Hepatocyte (in vitro differentiated cells): ENCODE results near the gene MAPRE3. TPM values are rescaled to one million over a fixed set of nuclear protein-coding genes. Genes with fewer than 3 reads are reported as not detected.

Experiments used
- DNase-seq: peaks from one replicate; pipeline ENCODE4 v3.0.0-alpha.2; 2016; ENCODE audit warnings: low spot score
- H2AFZ ChIP-seq: fragments of 200-600 bp; sonication (generic); 2 replicates; pipeline ENCODE4 v1.6.0; 2016; ENCODE audit warnings: antibody characterized with exemption, mild to moderate bottlenecking
- H3K27ac ChIP-seq: fragments of 200-600 bp; sonication (generic); 2 replicates; pipeline ENCODE4 v1.5.1; 2016; ENCODE audit warnings: mild to moderate bottlenecking
- H3K27me3 ChIP-seq: fragments of 200-600 bp; sonication (generic); 2 replicates; pipeline ENCODE4 v1.6.1; 2016
- H3K36me3 ChIP-seq: fragments of 200-600 bp; sonication (generic); replicated peaks from 2 replicates; pipeline ENCODE4 v1.5.1; 2016; ENCODE audit warnings: low read depth; ENCODE audit not compliant: insufficient read depth
- H3K4me1 ChIP-seq: fragments of 200-600 bp; sonication (generic); 2 replicates; pipeline ENCODE4 v1.5.1; 2016; ENCODE audit warnings: mild to moderate bottlenecking, moderate library complexity; ENCODE audit not compliant: insufficient read depth
- H3K4me2 ChIP-seq: fragments of 200-600 bp; sonication (generic); 2 replicates; pipeline ENCODE4 v1.6.0; 2016
- H3K4me3 ChIP-seq: fragments of 200-600 bp; sonication (generic); 2 replicates; pipeline ENCODE4 v1.5.1; 2016; ENCODE audit warnings: mild to moderate bottlenecking
- H3K79me2 ChIP-seq: fragments of 200-600 bp; sonication (generic); 2 replicates; pipeline ENCODE4 v1.6.0; 2017; ENCODE audit warnings: mild to moderate bottlenecking
- H3K9me2 ChIP-seq: fragments of 200-600 bp; sonication (generic); replicated peaks from 2 replicates; pipeline ENCODE4 v1.6.0; 2017; ENCODE audit warnings: mild to moderate bottlenecking; ENCODE audit not compliant: insufficient read depth
- H3K9me3 ChIP-seq: fragments of 200-600 bp; sonication (generic); 2 replicates; pipeline ENCODE4 v1.5.1; 2016; ENCODE audit warnings: low read depth, mild to moderate bottlenecking
- H4K20me1 ChIP-seq: fragments of 200-600 bp; sonication (generic); 2 replicates; pipeline ENCODE4 v1.6.0; 2016; ENCODE audit warnings: mild to moderate bottlenecking; ENCODE audit not compliant: insufficient read depth, poor library complexity, severe bottlenecking
- CTCF ChIP-seq: fragments of 200-600 bp; sonication (generic); IDR thresholded peaks from 2 replicates; pipeline ENCODE4 v1.5.1; 2016; ENCODE audit warnings: antibody characterized with exemption, mild to moderate bottlenecking; ENCODE audit not compliant: poor library complexity
- EZH2 ChIP-seq: fragments of 200-600 bp; sonication (generic); IDR thresholded peaks from 2 replicates; pipeline ENCODE4 v1.6.1; 2016; ENCODE audit warnings: antibody characterized with exemption, mild to moderate bottlenecking, borderline replicate concordance
- EZH2phosphoT487 ChIP-seq: fragments of 200-600 bp; sonication (generic); IDR thresholded peaks from one replicate; pipeline ENCODE4 v1.6.1; 2018; ENCODE audit warnings: antibody characterized with exemption, mild to moderate bottlenecking, low read depth, moderate library complexity; ENCODE audit not compliant: unreplicated experiment, severe bottlenecking
- WGBS: methylation state at CpG from one replicate; pipeline ENCODE4 v1.1.6; 2016; ENCODE audit warnings: low lambda C conversion rate; ENCODE audit errors: missing lambda C conversion rate; 5-methylcytosine and 5-hydroxymethylcytosine counted together
- polyA plus RNA-seq: library from polyadenylated mRNA; unstranded; fragments of >200 nt; fragmentation: Nextera tagmentation; extraction: Ambion mirVana; gene quantifications from 2 replicates; pipeline ENCODE4 v1.2.1, GENCODE V29; 2016
- total RNA-seq: library from RNA; depleted of rRNA; stranded (reverse); fragments of >200 nt; gene quantifications from 2 replicates; pipeline ENCODE4 v1.2.3, GENCODE V29; 2014

Gene MAPRE3
- total and polyA plus RNA-seq, 2 experiments from 2014 or later = 8.6 to 23.6 TPM

GRCh38 chr2:27000995-27001394, 30.6 kb downstream of the MAPRE3 start:
- H3K36me3 ChIP-seq = no peaks in the 10 kb centered on the region
- no peaks in the 10 kb centered on the region for H4K20me1 ChIP-seq
- DNase-seq = no peak
- TF ChIP-seq CTCF (no peak), EZH2 (no peak), EZH2phosphoT487 (no peak)
- no peaks in the 10 kb centered on the region for H3K9me3 ChIP-seq
- no peak overlapping the region for H2AFZ ChIP-seq
- no peaks in the 10 kb centered on the region for H3K9me2 ChIP-seq
- WGBS = 98% methylated on average over 2 of the region's 2 CpGs
- H3K4me2 ChIP-seq = no peak overlapping the region
- no peak overlapping the region for H3K4me3 ChIP-seq
- H3K27me3 ChIP-seq = no peaks in the 10 kb centered on the region
- no peaks in the 10 kb centered on the region for H3K79me2 ChIP-seq
- H3K4me1 ChIP-seq = no peaks in the 10 kb centered on the region
- no peak overlapping the region for H3K27ac ChIP-seq

DNA sequence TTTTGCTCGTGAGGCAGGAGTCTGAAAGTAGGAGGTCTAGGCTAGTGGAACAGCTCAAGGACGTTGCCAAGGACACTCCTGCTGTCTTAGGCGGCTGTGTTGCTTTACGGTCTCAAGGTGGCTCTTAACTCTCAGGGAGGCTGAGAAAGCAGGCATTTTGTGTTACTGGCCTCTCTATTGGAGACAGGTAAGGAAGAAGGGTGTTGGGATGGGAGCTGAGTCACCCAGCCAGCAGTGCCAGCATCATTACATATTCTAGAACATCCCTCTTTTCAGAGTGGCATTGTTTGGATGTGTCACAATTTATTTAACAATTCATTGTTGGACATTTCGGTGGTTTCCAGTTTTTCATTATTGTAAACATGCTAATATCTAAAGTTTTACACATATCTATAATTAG, 31.5 kb downstream of the MAPRE3 start:
- no peak overlapping the region for H3K27ac ChIP-seq
- H3K4me1 ChIP-seq = peaks cover 6% of the 10 kb centered on the region
- H3K9me3 ChIP-seq = no peaks in the 10 kb centered on the region
- H3K36me3 ChIP-seq = no peaks in the 10 kb centered on the region
- 55% methylated on average over 5 of the region's 5 CpGs for WGBS
- H2AFZ ChIP-seq = no peak overlapping the region
- no peak for DNase-seq
- TF ChIP-seq EZH2phosphoT487 = no peak
- no peak for TF ChIP-seq EZH2
- no peak for TF ChIP-seq CTCF
- H3K79me2 ChIP-seq = no peaks in the 10 kb centered on the region
- no peak overlapping the region for H3K4me2 ChIP-seq
- H4K20me1 ChIP-seq = no peaks in the 10 kb centered on the region
- no peaks in the 10 kb centered on the region for H3K9me2 ChIP-seq
- H3K4me3 ChIP-seq = no peak overlapping the region
- no peaks in the 10 kb centered on the region for H3K27me3 ChIP-seq

GRCh38 chr2:27003007-27003406, 32.6 kb downstream of the MAPRE3 start:
- no peak for DNase-seq
- 92% methylated on average over 4 of the region's 4 CpGs for WGBS
- Histone ChIP-seq H3K79me2 (no peaks in the 10 kb centered on the region), H3K36me3 (no peaks in the 10 kb centered on the region), H3K27ac (no peak overlapping the region), H3K9me2 (no peaks in the 10 kb centered on the region), H3K9me3 (no peaks in the 10 kb centered on the region), H4K20me1 (no peaks in the 10 kb centered on the region), H3K27me3 (no peaks in the 10 kb centered on the region), H3K4me2 (no peak overlapping the region), H3K4me3 (no peak overlapping the region), H3K4me1 (peaks cover 15% of the 10 kb centered on the region), H2AFZ (no peak overlapping the region)
- TF ChIP-seq CTCF = no peak

GRCh38 chr2:27003857-27004256, 33.4 kb downstream of the MAPRE3 start:
- TF ChIP-seq EZH2phosphoT487 (no peak), EZH2 (no peak), CTCF (no peak)
- Histone ChIP-seq H3K4me1 (peaks cover 17% of the 10 kb centered on the region), H3K4me2 (no peak overlapping the region), H2AFZ (no peak overlapping the region), H3K36me3 (no peaks in the 10 kb centered on the region), H3K9me3 (no peaks in the 10 kb centered on the region), H4K20me1 (no peaks in the 10 kb centered on the region), H3K79me2 (no peaks in the 10 kb centered on the region), H3K27ac (no peak overlapping the region), H3K27me3 (no peaks in the 10 kb centered on the region), H3K9me2 (no peaks in the 10 kb centered on the region), H3K4me3 (no peak overlapping the region)
- DNase-seq = no peak
- WGBS = 82% methylated on average over 9 of the region's 9 CpGs
